GM23248 (cell line): Measurements from ENCODE around the gene NDC1. TPM values are rescaled to one million over a fixed set of nuclear protein-coding genes. Genes with fewer than 3 reads are reported as not detected.

Source experiments
- DNase-seq: peaks from one replicate; pipeline ENCODE4 v3.0.0-alpha.2; 2015
- H2AFZ ChIP-seq: fragments of 200-600 bp; sonication (generic); 2 replicates; pipeline ENCODE4 v1.6.1; 2016; ENCODE audit warnings: antibody characterized with exemption
- H3F3A ChIP-seq: fragments of 200-600 bp; sonication (generic); 2 replicates; pipeline ENCODE4 v1.6.1; 2016; ENCODE audit warnings: mild to moderate bottlenecking, antibody characterized with exemption, mixed run types; ENCODE audit not compliant: insufficient read depth
- H3K27ac ChIP-seq: fragments of 200-600 bp; sonication (generic); 2 replicates; pipeline ENCODE4 v1.5.1; 2016; ENCODE audit warnings: mild to moderate bottlenecking
- H3K27me3 ChIP-seq: fragments of 200-600 bp; sonication (generic); replicated peaks from 2 replicates; pipeline ENCODE4 v1.6.1; 2016; ENCODE audit warnings: mild to moderate bottlenecking; ENCODE audit not compliant: insufficient read depth
- H3K36me3 ChIP-seq: fragments of 200-600 bp; sonication (generic); 2 replicates; pipeline ENCODE4 v1.6.1; 2016; ENCODE audit warnings: low read depth, mild to moderate bottlenecking
- H3K4me1 ChIP-seq: fragments of 200-600 bp; sonication (generic); 2 replicates; pipeline ENCODE4 v1.6.1; 2016; ENCODE audit warnings: mild to moderate bottlenecking; ENCODE audit not compliant: insufficient read depth
- H3K4me2 ChIP-seq: fragments of 200-600 bp; sonication (generic); one replicate; pipeline ENCODE4 v1.6.1; 2016; ENCODE audit warnings: mild to moderate bottlenecking; ENCODE audit not compliant: unreplicated experiment
- H3K4me3 ChIP-seq: fragments of 200-600 bp; sonication (generic); 2 replicates; pipeline ENCODE4 v1.5.1; 2016; ENCODE audit warnings: mild to moderate bottlenecking
- H3K79me2 ChIP-seq: fragments of 200-600 bp; sonication (generic); 2 replicates; pipeline ENCODE4 v1.6.1; 2016; ENCODE audit warnings: mild to moderate bottlenecking; ENCODE audit not compliant: insufficient read depth
- H3K9ac ChIP-seq: fragments of 200-600 bp; sonication (generic); 2 replicates; pipeline ENCODE4 v1.6.1; 2016; ENCODE audit warnings: mild to moderate bottlenecking
- H3K9me2 ChIP-seq: fragments of 200-600 bp; sonication (generic); 2 replicates; pipeline ENCODE4 v1.6.1; 2016; ENCODE audit warnings: mixed run types, mild to moderate bottlenecking, moderate library complexity; ENCODE audit not compliant: insufficient read depth
- H3K9me3 ChIP-seq: fragments of 200-600 bp; sonication (generic); one replicate; pipeline ENCODE4 v1.6.1; 2017; ENCODE audit warnings: low read depth
- H4K20me1 ChIP-seq: fragments of 200-600 bp; sonication (generic); 2 replicates; pipeline ENCODE4 v1.6.0; 2016; ENCODE audit not compliant: insufficient read depth
- EZH2 ChIP-seq: fragments of 200-600 bp; sonication (generic); IDR thresholded peaks from 2 replicates; pipeline ENCODE4 v1.6.1; 2018; ENCODE audit warnings: antibody characterized with exemption, mild to moderate bottlenecking; ENCODE audit not compliant: insufficient read depth, poor library complexity, severe bottlenecking
- EZH2phosphoT487 ChIP-seq: fragments of 200-600 bp; sonication (generic); IDR thresholded peaks from 2 replicates; pipeline ENCODE4 v1.6.1; 2018; ENCODE audit warnings: antibody characterized with exemption, moderate library complexity, mild to moderate bottlenecking, low read depth; ENCODE audit not compliant: insufficient read depth
- WGBS, 2 experiments: methylation state at CpG; one replicate each; pipeline ENCODE4 v1.1.6; 2015 to 2017; ENCODE audit warnings: low lambda C conversion rate in 2 of 2, low coverage in 1 of 2; ENCODE audit errors: missing lambda C conversion rate in 2 of 2; 5-methylcytosine and 5-hydroxymethylcytosine counted together
- in situ Hi-C: fragments of 300-500 bp; cut with MboI; formaldehyde crosslinking; loops from 2 replicates; pipeline ENCODE4 v1.15.0; 2020
- polyA plus RNA-seq: library from polyadenylated mRNA; unstranded; fragments of >200 nt; fragmentation: Nextera tagmentation; extraction: Ambion mirVana; gene quantifications from 2 replicates; pipeline ENCODE4 v1.2.1, GENCODE V29; 2016
- total RNA-seq: library from RNA; depleted of rRNA; stranded (reverse); fragments of >200 nt; shearing (Covaris generic); gene quantifications from 2 replicates; pipeline ENCODE4 v1.2.3, GENCODE V29; 2014

NDC1 gene
- total and polyA plus RNA-seq, 2 experiments from 2014 or later: 8.2 to 23.0 TPM

DNA sequence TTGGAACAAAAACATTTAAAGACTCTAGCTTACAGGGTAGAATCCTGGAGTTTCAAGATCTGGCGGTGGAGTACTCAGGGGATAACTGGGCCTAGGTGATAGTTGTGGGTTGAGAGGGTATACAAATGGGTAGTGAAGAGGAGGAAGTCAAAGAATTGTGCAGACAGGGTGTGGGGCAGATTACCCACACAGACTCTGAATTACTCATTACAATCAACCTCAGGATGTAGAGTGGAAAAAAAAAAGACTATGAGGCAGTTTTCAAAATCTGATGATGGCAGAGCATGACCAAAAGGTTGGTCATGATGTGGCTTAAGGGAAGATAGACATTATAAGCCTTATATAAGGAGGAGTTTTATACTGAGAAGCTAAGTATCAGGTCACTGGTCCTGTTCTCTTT is 55.0 kb downstream of the NDC1 start:
- H4K20me1 ChIP-seq: no peaks in the 10 kb centered on the region
- peaks cover 27% of the 10 kb centered on the region for H3F3A ChIP-seq
- TF ChIP-seq EZH2 (no peak), EZH2phosphoT487 (no peak)
- in situ Hi-C loops: no loop called here
- H3K9me2 ChIP-seq: no peaks in the 10 kb centered on the region
- no peaks in the 10 kb centered on the region for H3K27me3 ChIP-seq
- no peaks in the 10 kb centered on the region for H3K79me2 ChIP-seq
- H3K9ac ChIP-seq: no peak overlapping the region
- peaks cover 4% of the 10 kb centered on the region; the same call in 1 of the 2 replicates for H3K36me3 ChIP-seq
- H3K27ac ChIP-seq: peak overlapping the region; percentile 46
- WGBS, 2 experiments: 97 to 100% methylated on average over 1 of the region's 1 CpG
- peaks cover 29% of the 10 kb centered on the region for H3K4me1 ChIP-seq
- no peak overlapping the region for H2AFZ ChIP-seq
- H3K4me3 ChIP-seq: no peak overlapping the region
- H3K4me2 ChIP-seq: peak overlapping the region; percentile 5
- DNase-seq: peak; percentile 71
- H3K9me3 ChIP-seq: no peaks in the 10 kb centered on the region

DNA sequence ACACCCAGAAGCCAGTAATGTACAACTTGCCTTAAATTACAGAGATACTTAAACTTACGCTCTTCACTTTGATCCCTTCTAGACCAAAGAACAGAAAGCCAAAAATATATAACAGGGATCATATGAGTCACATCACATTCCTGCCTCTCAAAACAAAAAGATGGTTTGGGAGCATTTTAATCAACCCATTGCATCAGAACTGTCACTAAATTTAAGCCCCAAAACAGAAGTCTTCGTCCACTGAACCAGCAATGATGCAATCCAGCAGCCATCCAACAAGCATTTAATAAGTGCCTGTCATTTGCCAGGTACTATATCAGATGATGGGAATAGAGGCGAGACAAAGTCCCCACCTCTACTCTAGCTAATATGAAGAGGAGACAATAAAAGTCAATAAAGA is 56.4 kb downstream of the NDC1 start:
- Histone ChIP-seq H3K79me2 (no peaks in the 10 kb centered on the region), H3F3A (peaks cover 27% of the 10 kb centered on the region), H4K20me1 (no peaks in the 10 kb centered on the region), H2AFZ (0 out of 2 replicates have a peak overlapping the region, but pooled peaks have one; percentile 11), H3K36me3 (peaks cover 4% of the 10 kb centered on the region; the same call in 1 of the 2 replicates), H3K4me3 (no peak overlapping the region), H3K9ac (peak overlapping the region; percentile 3; the same call in 1 of the 2 replicates), H3K4me2 (peak overlapping the region; percentile 22), H3K27me3 (no peaks in the 10 kb centered on the region), H3K9me2 (no peaks in the 10 kb centered on the region), H3K4me1 (peaks cover 29% of the 10 kb centered on the region), H3K27ac (peak overlapping the region; percentile 22; the same call in 1 of the 2 replicates), H3K9me3 (no peaks in the 10 kb centered on the region)
- 49 to 53% methylated on average over 3 of the region's 3 CpGs for WGBS, 2 experiments
- in situ Hi-C loops: no loop called here
- TF ChIP-seq EZH2phosphoT487: no peak
- no peak for TF ChIP-seq EZH2
- peak; percentile 44 for DNase-seq

DNA sequence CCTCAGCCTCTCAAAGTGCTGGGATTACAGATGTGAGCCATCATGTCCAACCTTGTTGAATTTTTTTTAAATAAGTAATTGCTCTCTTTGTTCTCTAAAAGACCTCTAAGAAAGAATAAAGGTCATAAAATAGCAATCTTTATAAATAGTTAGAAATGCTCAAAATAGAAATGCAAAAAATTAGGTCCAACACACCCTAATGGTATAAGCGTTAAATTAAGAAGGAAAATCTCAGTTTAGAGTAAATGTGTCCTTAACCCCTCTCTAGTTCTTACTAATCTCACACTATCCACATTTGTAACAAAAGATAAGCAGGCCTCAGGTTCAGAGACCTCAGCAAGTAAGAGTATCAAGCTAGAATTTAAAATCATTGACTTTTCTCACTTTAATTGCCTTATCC is 60.8 kb downstream of the NDC1 start:
- Histone ChIP-seq H4K20me1 (no peaks in the 10 kb centered on the region), H3K27me3 (no peaks in the 10 kb centered on the region), H3K4me1 (peaks cover 13% of the 10 kb centered on the region), H2AFZ (no peak overlapping the region), H3K9me2 (no peaks in the 10 kb centered on the region), H3K79me2 (no peaks in the 10 kb centered on the region), H3K36me3 (no peaks in the 10 kb centered on the region), H3K9ac (no peak overlapping the region), H3K27ac (no peak overlapping the region), H3K4me3 (no peak overlapping the region), H3F3A (peaks cover 12% of the 10 kb centered on the region), H3K9me3 (no peaks in the 10 kb centered on the region), H3K4me2 (no peak overlapping the region)
- no peak for DNase-seq
- TF ChIP-seq EZH2 (no peak), EZH2phosphoT487 (no peak)
- in situ Hi-C loops: no loop called here
- 98 to 100% methylated on average over 1 of the region's 1 CpG for WGBS, 2 experiments

DNA sequence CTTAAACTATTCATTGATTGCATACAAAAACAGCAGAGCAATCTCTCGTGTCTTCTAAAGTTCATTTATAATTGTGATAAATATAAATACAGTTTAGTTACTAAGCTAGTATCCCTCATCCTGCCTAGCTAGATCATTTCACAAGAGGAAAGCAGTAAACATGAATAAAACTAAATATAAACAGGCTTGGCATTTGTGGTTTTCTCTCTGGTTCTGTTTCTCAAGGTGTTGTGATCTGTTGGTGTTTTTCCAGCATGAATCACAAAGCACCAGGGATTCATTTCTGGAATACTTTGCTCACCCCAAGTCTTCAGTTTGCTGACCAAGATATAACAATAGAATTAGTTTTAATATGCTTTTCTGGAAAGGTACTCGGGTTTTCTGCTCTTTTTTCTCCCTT is 66.4 kb downstream of the NDC1 start:
- H4K20me1 ChIP-seq: no peaks in the 10 kb centered on the region

DNA sequence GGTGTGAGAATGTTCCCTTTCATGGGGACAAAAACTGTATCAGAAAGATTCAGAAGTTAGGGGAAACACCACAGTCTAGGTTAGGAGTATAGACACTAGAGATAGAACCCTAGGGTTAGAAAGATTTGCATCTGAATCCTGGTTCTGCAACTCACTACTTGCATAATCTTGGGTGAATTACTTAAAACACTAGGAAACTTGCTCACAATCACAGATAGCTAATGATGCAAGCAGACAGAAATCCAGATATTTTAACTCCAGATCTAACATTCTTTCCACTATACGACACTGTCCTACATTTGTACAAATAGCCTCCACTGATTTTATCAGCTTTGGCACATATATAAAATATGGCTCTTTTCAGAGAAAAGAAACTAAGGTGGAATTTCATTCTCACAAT is 68.3 kb downstream of the NDC1 start:
- Histone ChIP-seq H3K4me3 (no peak overlapping the region), H3K27me3 (no peaks in the 10 kb centered on the region)
- in situ Hi-C loops: no loop called here

More for the DNA sequence above, 66.4 kb downstream of the NDC1 start:
- WGBS, 2 experiments: 56 to 57% methylated on average over 2 of the region's 2 CpGs
- Histone ChIP-seq H3K27ac (peak overlapping the region; percentile 21; the same call in 1 of the 2 replicates), H3K9ac (no peak overlapping the region), H3K9me2 (no peaks in the 10 kb centered on the region), H3K4me3 (no peak overlapping the region), H3K36me3 (no peaks in the 10 kb centered on the region), H3K79me2 (no peaks in the 10 kb centered on the region), H3F3A (peaks cover 10% of the 10 kb centered on the region; the same call in 1 of the 2 replicates), H3K4me1 (peaks cover 31% of the 10 kb centered on the region), H3K27me3 (no peaks in the 10 kb centered on the region), H3K4me2 (peak overlapping the region; percentile 46), H2AFZ (no peak overlapping the region), H3K9me3 (no peaks in the 10 kb centered on the region)
- in situ Hi-C loops: no loop called here
- TF ChIP-seq EZH2phosphoT487 (no peak), EZH2 (no peak)
- DNase-seq: peak; percentile 87

More for the DNA sequence above, 68.3 kb downstream of the NDC1 start:
- TF ChIP-seq EZH2phosphoT487: no peak
- no peak for TF ChIP-seq EZH2
- 90 to 92% methylated on average over 1 of the region's 1 CpG for WGBS, 2 experiments
- no peak overlapping the region for H3K27ac ChIP-seq
- no peaks in the 10 kb centered on the region for H4K20me1 ChIP-seq
- H3K9me2 ChIP-seq: no peaks in the 10 kb centered on the region
- no peaks in the 10 kb centered on the region for H3K9me3 ChIP-seq
- DNase-seq: peak; percentile 55
- no peaks in the 10 kb centered on the region for H3K79me2 ChIP-seq
- H2AFZ ChIP-seq: no peak overlapping the region
- H3K4me2 ChIP-seq: no peak overlapping the region
- H3F3A ChIP-seq: peaks cover 23% of the 10 kb centered on the region; the same call in 1 of the 2 replicates
- peaks cover 47% of the 10 kb centered on the region for H3K4me1 ChIP-seq
- no peak overlapping the region for H3K9ac ChIP-seq
- no peaks in the 10 kb centered on the region for H3K36me3 ChIP-seq
